ENCODE measurements around the gene RCOR3. TPM values are rescaled to one million over a fixed set of nuclear protein-coding genes. Genes with fewer than 3 reads are reported as not detected.

RCOR3 gene
- total RNA-seq, 1 donor from 2014 or later = 7.6 TPM

DNA sequence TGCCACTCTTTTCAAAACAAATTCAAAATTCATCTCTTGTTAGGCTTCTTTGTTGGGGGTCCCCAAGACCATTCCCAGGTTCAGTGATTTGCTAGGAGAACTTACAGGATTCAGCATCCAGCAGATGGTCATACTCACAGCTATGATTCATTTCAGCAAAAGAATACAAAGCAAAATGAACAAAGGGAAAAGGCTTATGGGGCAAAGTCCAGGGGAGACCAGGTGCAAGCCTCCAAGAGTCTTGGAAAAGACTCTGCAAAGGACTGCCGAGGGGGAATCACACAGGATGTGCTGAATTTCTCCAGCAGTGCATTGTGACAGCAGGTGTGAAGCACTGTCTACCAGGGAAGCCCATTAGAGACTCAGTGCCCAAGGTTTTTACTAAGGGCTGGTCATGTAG is 74.7 kb downstream of the RCOR3 start:
- FAIRE-seq = no peak
- Histone ChIP-seq H3K4me3 (ENCODE audit: low read depth, low read length) (no peak overlapping the region), H3K27me3 (ENCODE audit: control insufficient read depth, insufficient read depth, low read length) (no peaks in the 10 kb centered on the region), H3K36me3 (ENCODE audit: control insufficient read depth, insufficient read depth, low read length) (no peaks in the 10 kb centered on the region)
- TF ChIP-seq, protein P1, sequence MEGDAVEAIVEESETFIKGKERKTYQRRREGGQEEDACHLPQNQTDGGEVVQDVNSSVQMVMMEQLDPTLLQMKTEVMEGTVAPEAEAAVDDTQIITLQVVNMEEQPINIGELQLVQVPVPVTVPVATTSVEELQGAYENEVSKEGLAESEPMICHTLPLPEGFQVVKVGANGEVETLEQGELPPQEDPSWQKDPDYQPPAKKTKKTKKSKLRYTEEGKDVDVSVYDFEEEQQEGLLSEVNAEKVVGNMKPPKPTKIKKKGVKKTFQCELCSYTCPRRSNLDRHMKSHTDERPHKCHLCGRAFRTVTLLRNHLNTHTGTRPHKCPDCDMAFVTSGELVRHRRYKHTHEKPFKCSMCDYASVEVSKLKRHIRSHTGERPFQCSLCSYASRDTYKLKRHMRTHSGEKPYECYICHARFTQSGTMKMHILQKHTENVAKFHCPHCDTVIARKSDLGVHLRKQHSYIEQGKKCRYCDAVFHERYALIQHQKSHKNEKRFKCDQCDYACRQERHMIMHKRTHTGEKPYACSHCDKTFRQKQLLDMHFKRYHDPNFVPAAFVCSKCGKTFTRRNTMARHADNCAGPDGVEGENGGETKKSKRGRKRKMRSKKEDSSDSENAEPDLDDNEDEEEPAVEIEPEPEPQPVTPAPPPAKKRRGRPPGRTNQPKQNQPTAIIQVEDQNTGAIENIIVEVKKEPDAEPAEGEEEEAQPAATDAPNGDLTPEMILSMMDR (IDR thresholded peaks at IDR 0.05; ENCODE audit: insufficient read depth, low read length, severe bottlenecking) = no peak
- DNase-seq (ENCODE audit: low read depth) = no peak

DNA sequence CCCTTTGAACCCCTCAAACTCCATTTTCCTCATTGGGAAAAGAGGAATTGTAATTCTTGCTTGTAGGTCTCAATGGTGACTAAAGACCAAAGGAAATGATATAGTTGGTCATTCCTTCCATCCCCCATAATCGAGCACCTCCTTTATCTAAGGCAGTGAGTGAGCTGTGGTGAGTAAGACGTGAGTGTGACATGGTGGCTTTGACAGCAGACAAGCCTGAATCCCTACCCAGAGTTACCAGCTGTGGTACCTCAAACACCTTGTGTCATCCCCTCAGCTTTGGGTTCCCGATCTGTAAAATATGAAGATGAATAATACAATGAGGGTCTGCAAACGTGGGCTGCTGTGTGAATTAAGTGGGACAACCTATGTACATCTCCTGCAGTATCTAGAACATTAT is 75.8 kb downstream of the RCOR3 start:
- peak; percentile 36 for DNase-seq (ENCODE audit: low read depth)
- TF ChIP-seq, protein P1 (IDR thresholded peaks at IDR 0.05; ENCODE audit: insufficient read depth, low read length, severe bottlenecking) = no peak
- Histone ChIP-seq H3K36me3 (ENCODE audit: control insufficient read depth, insufficient read depth, low read length) (no peaks in the 10 kb centered on the region), H3K27me3 (ENCODE audit: control insufficient read depth, insufficient read depth, low read length) (no peaks in the 10 kb centered on the region), H3K4me3 (ENCODE audit: low read depth, low read length) (no peak overlapping the region)
- no peak for FAIRE-seq

DNA sequence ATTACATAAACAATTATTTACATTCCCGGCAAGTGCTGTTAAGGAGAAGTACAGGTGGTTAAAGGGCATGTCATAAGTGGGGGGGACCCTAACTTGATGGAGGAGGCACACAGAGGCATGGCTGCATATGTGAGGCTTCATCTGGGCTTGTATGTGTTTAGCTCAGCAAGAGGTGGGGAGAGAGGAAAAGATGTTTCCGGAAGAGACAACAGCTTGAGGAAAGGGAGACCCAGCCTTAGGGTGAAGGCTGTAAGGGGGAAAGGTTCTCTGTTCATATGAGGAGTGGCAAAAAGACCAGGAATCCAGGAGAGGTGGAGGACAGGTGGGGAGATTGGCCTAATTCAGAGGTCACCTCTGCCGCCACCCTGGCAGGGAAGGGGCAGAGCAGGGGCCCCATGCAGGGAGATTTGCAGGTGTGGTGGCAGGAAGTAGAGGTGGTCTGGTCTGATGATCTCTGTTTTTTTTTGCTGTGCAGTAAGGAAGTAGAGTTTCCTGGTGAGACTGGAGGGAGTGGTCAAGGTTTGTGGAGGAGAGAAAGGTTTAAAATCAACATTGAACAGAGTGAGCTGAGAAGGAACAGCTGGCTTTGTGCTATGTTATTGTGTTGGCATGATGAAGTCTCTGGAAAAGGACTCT is 76.5 kb downstream of the RCOR3 start:
- no peak for FAIRE-seq
- no peak for DNase-seq (ENCODE audit: low read depth)
- no peaks in the 10 kb centered on the region for H3K27me3 ChIP-seq (ENCODE audit: control insufficient read depth, insufficient read depth, low read length)
- H3K36me3 ChIP-seq (ENCODE audit: control insufficient read depth, insufficient read depth, low read length) = no peaks in the 10 kb centered on the region
- no peak overlapping the region for H3K4me3 ChIP-seq (ENCODE audit: low read depth, low read length)
- TF ChIP-seq, protein P1 (IDR thresholded peaks at IDR 0.05; ENCODE audit: insufficient read depth, low read length, severe bottlenecking) = no peak

DNA sequence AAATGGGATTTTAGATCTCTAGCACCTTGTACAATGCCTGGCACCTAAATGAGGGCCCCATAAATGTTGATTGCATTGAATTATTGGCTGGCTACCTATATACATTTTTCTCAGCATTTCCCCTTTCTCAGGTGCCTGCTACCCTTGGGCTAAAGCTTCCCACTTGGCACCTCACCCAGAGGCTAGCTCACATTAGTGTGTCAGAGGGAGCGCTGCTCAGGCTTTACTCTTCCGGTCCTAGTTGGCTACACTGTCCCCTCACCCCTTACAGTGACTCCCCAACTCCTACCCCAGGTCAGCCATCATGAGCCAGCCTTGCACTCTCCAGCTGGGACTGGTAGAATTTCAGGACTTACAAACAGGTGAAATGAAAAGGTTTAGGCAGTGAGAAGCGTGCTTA is 77.0 kb downstream of the RCOR3 start:
- no peak for DNase-seq (ENCODE audit: low read depth)
- Histone ChIP-seq H3K36me3 (ENCODE audit: control insufficient read depth, insufficient read depth, low read length) (no peaks in the 10 kb centered on the region), H3K4me3 (ENCODE audit: low read depth, low read length) (no peak overlapping the region), H3K27me3 (ENCODE audit: control insufficient read depth, insufficient read depth, low read length) (no peaks in the 10 kb centered on the region)
- TF ChIP-seq, protein P1 (IDR thresholded peaks at IDR 0.05; ENCODE audit: insufficient read depth, low read length, severe bottlenecking) = no peak
- FAIRE-seq = no peak

DNA sequence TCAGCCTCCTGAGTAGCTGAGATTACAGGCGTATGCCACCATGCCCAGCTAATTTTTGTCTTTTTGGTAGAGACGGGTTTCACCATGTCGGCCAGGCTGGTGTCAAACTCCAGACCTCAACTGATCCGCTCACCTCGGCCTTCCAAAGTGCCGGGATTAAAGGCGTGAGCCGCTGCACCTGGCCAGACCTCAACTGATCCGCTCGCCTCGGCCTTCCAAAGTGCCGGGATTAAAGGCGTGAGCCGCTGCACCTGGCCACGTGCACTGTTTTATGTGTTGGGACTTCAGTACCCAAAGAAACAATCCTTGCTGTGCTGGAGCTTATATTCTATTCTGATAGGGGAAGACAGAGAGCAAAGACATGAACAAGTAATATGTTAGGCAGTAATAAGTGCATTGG is 77.6 kb downstream of the RCOR3 start:
- DNase-seq (ENCODE audit: low read depth) (no peak), FAIRE-seq (no peak)
- Histone ChIP-seq H3K27me3 (ENCODE audit: control insufficient read depth, insufficient read depth, low read length) (no peaks in the 10 kb centered on the region), H3K4me3 (ENCODE audit: low read depth, low read length) (no peak overlapping the region), H3K36me3 (ENCODE audit: control insufficient read depth, insufficient read depth, low read length) (no peaks in the 10 kb centered on the region)
- TF ChIP-seq, protein P1 (IDR thresholded peaks at IDR 0.05; ENCODE audit: insufficient read depth, low read length, severe bottlenecking) = no peak
